ENCODE results near the gene NUDT4. TPM values are rescaled to one million over a fixed set of nuclear protein-coding genes. Genes with fewer than 3 reads are reported as not detected.
"Not testable (repeated sequence)": the region's sequence is repeated elsewhere in the genome, so short reads cannot be mapped to it uniquely, and the experiment has no call there.

Gene NUDT4
- total RNA-seq, 1 experiment from 2014 or later = 17.8 TPM

- DNase-seq (ENCODE audit: low read depth) = no peak
- in situ Hi-C loops (cut with HindIII; ENCODE audit: low pct_unique_long_range_greater_than_20kb, low sequenced_read_pairs) = no loop called here
Measured at GRCh38 chr12:93363841-93364297, 13.9 kb upstream of the NUDT4 start.

- DNase-seq (ENCODE audit: low read depth) = no peak
- in situ Hi-C loops (cut with HindIII; ENCODE audit: low pct_unique_long_range_greater_than_20kb, low sequenced_read_pairs) = no loop called here
Measured at GRCh38 chr12:93365616-93366405, 11.9 kb upstream of the NUDT4 start.

- in situ Hi-C loops (cut with HindIII; ENCODE audit: low pct_unique_long_range_greater_than_20kb, low sequenced_read_pairs) = no loop called here
- DNase-seq (ENCODE audit: low read depth) = no peak
Measured at GRCh38 chr12:93366422-93366821, 11.3 kb upstream of the NUDT4 start.

- no peak for DNase-seq (ENCODE audit: low read depth)
- in situ Hi-C loops (cut with HindIII; ENCODE audit: low pct_unique_long_range_greater_than_20kb, low sequenced_read_pairs) = no loop called here
Measured at GRCh38 chr12:93368766-93369165, 9.0 kb upstream of the NUDT4 start.

- in situ Hi-C loops (cut with HindIII; ENCODE audit: low pct_unique_long_range_greater_than_20kb, low sequenced_read_pairs) = no loop called here
- no peak for DNase-seq (ENCODE audit: low read depth)
Measured at GRCh38 chr12:93369505-93369904, 8.2 kb upstream of the NUDT4 start.

- in situ Hi-C loops (cut with HindIII; ENCODE audit: low pct_unique_long_range_greater_than_20kb, low sequenced_read_pairs) = no loop called here
- no peak for DNase-seq (ENCODE audit: low read depth)
Measured at GRCh38 chr12:93370947-93371346, 6.8 kb upstream of the NUDT4 start.

- DNase-seq (ENCODE audit: low read depth) = no peak
- in situ Hi-C loops (cut with HindIII; ENCODE audit: low pct_unique_long_range_greater_than_20kb, low sequenced_read_pairs) = no loop called here
Measured at GRCh38 chr12:93373961-93374656, 3.6 kb upstream of the NUDT4 start.

- no peak for DNase-seq (ENCODE audit: low read depth)
- in situ Hi-C loops (cut with HindIII; ENCODE audit: low pct_unique_long_range_greater_than_20kb, low sequenced_read_pairs) = no loop called here
Measured at GRCh38 chr12:93375906-93376305, 1.8 kb upstream of the NUDT4 start.

GRCh38 chr12:93376436-93377251 lies 1.1 kb upstream of the NUDT4 start:
- in situ Hi-C loops (cut with HindIII; ENCODE audit: low pct_unique_long_range_greater_than_20kb, low sequenced_read_pairs) = no loop called here

GRCh38 chr12:93378196-93378997 lies 672 bp downstream of the NUDT4 start:
- in situ Hi-C loops (cut with HindIII; ENCODE audit: low pct_unique_long_range_greater_than_20kb, low sequenced_read_pairs) = not testable (repeated sequence)
- peak; percentile 45 for DNase-seq (ENCODE audit: low read depth)

More at GRCh38 chr12:93376436-93377251, 1.1 kb upstream of the NUDT4 start:
- DNase-seq (ENCODE audit: low read depth) = peak; percentile 22

- no peak for DNase-seq (ENCODE audit: low read depth)
Measured at GRCh38 chr12:93378998-93379325, 1.2 kb downstream of the NUDT4 start.

GRCh38 chr12:93379326-93379980 lies 1.7 kb downstream of the NUDT4 start:
- in situ Hi-C loops (cut with HindIII; ENCODE audit: low pct_unique_long_range_greater_than_20kb, low sequenced_read_pairs) = no loop called here

More at GRCh38 chr12:93378998-93379325, 1.2 kb downstream of the NUDT4 start:
- in situ Hi-C loops (cut with HindIII; ENCODE audit: low pct_unique_long_range_greater_than_20kb, low sequenced_read_pairs) = no loop called here

GRCh38 chr12:93379981-93380361 lies 2.2 kb downstream of the NUDT4 start:
- in situ Hi-C loops (cut with HindIII; ENCODE audit: low pct_unique_long_range_greater_than_20kb, low sequenced_read_pairs) = no loop called here

More at GRCh38 chr12:93379326-93379980, 1.7 kb downstream of the NUDT4 start:
- peak; percentile 8 for DNase-seq (ENCODE audit: low read depth)

GRCh38 chr12:93380480-93381121 lies 2.9 kb downstream of the NUDT4 start:
- in situ Hi-C loops (cut with HindIII; ENCODE audit: low pct_unique_long_range_greater_than_20kb, low sequenced_read_pairs) = no loop called here
- DNase-seq (ENCODE audit: low read depth) = peak; percentile 52

More at GRCh38 chr12:93379981-93380361, 2.2 kb downstream of the NUDT4 start:
- no peak for DNase-seq (ENCODE audit: low read depth)

- DNase-seq (ENCODE audit: low read depth) = no peak
- in situ Hi-C loops (cut with HindIII; ENCODE audit: low pct_unique_long_range_greater_than_20kb, low sequenced_read_pairs) = no loop called here
Measured at GRCh38 chr12:93381161-93381975, 3.6 kb downstream of the NUDT4 start.

- in situ Hi-C loops (cut with HindIII; ENCODE audit: low pct_unique_long_range_greater_than_20kb, low sequenced_read_pairs); DNase-seq (ENCODE audit: low read depth): not testable (repeated sequence)
Measured at GRCh38 chr12:93381976-93382437, 4.3 kb downstream of the NUDT4 start.
